Keratinocyte (primary cell): ENCODE measurements around the gene RFC2. TPM values are rescaled to one million over a fixed set of nuclear protein-coding genes. Genes with fewer than 3 reads are reported as not detected.

Experiments used
- DNase-seq: peaks from one replicate; pipeline ENCODE4 v3.0.0-alpha.2; 2011; ENCODE audit warnings: low read depth, missing footprints, low spot score
- FAIRE-seq: peaks from 2 replicates; lab custom pipeline; 2011; peaks lifted over from hg19 to GRCh38; lab: Jason Lieb, UNC
- H2AFZ ChIP-seq: 2 replicates; pipeline ENCODE4 v1.6.0; 2012; ENCODE audit warnings: low read length, control low read depth, inconsistent platforms; ENCODE audit not compliant: control insufficient read depth
- H3K27ac ChIP-seq: 2 replicates; pipeline ENCODE4 v1.5.1; 2011; ENCODE audit warnings: low read length; ENCODE audit not compliant: control insufficient read depth, insufficient read depth
- H3K27me3 ChIP-seq: 3 replicates; pipeline ENCODE4 v1.6.0; 2011; ENCODE audit warnings: low read length; ENCODE audit not compliant: control insufficient read depth, insufficient read depth; ENCODE audit errors: extremely low read depth
- H3K36me3 ChIP-seq, 2 experiments: 2 replicates in 1 of 2; 3 replicates in 1 of 2; pipeline ENCODE4 v1.5.1; 2011; ENCODE audit warnings: low read length in 2 of 2, mild to moderate bottlenecking in 1 of 2; ENCODE audit not compliant: control insufficient read depth in 2 of 2, insufficient read depth in 2 of 2; ENCODE audit errors: extremely low read depth in 1 of 2
- H3K4me1 ChIP-seq: 3 replicates; pipeline ENCODE4 v1.5.1; 2011; ENCODE audit warnings: low read length; ENCODE audit not compliant: control insufficient read depth, insufficient read depth; ENCODE audit errors: extremely low read depth
- H3K4me2 ChIP-seq: 3 replicates; pipeline ENCODE4 v1.6.0; 2011; ENCODE audit warnings: low read depth, low read length; ENCODE audit not compliant: control insufficient read depth, insufficient read depth; ENCODE audit errors: extremely low read depth
- H3K4me3 ChIP-seq, 3 experiments: fragments of 200-600 bp in 1 of 3; sonication (generic) in 1 of 3; 2 replicates in 2 of 3; 3 replicates in 1 of 3; pipeline ENCODE4 v1.5.1; 2011 to 2016; ENCODE audit warnings: low read length in 3 of 3, mild to moderate bottlenecking in 3 of 3, control low read depth in 2 of 3, inconsistent platforms in 1 of 3, low read depth in 1 of 3, mixed read lengths in 1 of 3, mixed run types in 1 of 3, moderate library complexity in 1 of 3; ENCODE audit not compliant: control insufficient read depth in 2 of 3, insufficient read depth in 2 of 3; ENCODE audit errors: extremely low read depth in 1 of 3
- H3K79me2 ChIP-seq: 2 replicates; pipeline ENCODE4 v1.6.0; 2012; ENCODE audit warnings: low read length; ENCODE audit not compliant: control insufficient read depth, insufficient read depth
- H3K9ac ChIP-seq: 3 replicates; pipeline ENCODE4 v1.6.0; 2011; ENCODE audit warnings: low read length; ENCODE audit not compliant: control insufficient read depth, insufficient read depth; ENCODE audit errors: extremely low read depth
- H3K9me1 ChIP-seq: 3 replicates; pipeline ENCODE4 v1.6.0; 2011; ENCODE audit warnings: low read length; ENCODE audit not compliant: control insufficient read depth, insufficient read depth; ENCODE audit errors: extremely low read depth
- H3K9me3 ChIP-seq: 2 replicates; pipeline ENCODE4 v1.5.1; 2012; ENCODE audit warnings: low read depth, low read length; ENCODE audit not compliant: control insufficient read depth
- H4K20me1 ChIP-seq: 3 replicates; pipeline ENCODE4 v1.6.0; 2011; ENCODE audit warnings: low read length; ENCODE audit not compliant: control insufficient read depth, insufficient read depth; ENCODE audit errors: extremely low read depth
- EZH2 ChIP-seq: IDR thresholded peaks from one replicate; pipeline ENCODE4 v1.6.1; 2012; ENCODE audit warnings: inconsistent platforms, mild to moderate bottlenecking, low read length, moderate library complexity
- dilution Hi-C: fragments of 300-500 bp; cut with MboI; formaldehyde crosslinking; loops from one replicate; pipeline ENCODE4 v1.7.0; 2020; ENCODE audit warnings: low sequenced_read_pairs; ENCODE audit not compliant: extremely low pct_ligation_motif_present
- polyA plus RNA-seq, 5 experiments: library from polyadenylated mRNA; depleted of rRNA in 3 of 5; stranded (reverse) in 3 of 5; stranded (forward) in 1 of 5; unstranded in 1 of 5; fragments of >200 nt; gene quantifications; 1 replicate in 1 of 5; 2 replicates in 3 of 5; 3 replicates in 1 of 5; pipeline versions ENCODE4 v1.2.1 to v1.2.3, GENCODE V29; 2011 to 2012; ENCODE audit warnings: missing spikeins in 2 of 5, low read depth in 1 of 5, low replicate concordance in 1 of 5
- TF ChIP-seq, protein P1 (sequence below), 3 experiments: IDR thresholded peaks in 1 of 3; conservative IDR thresholded peaks in 1 of 3; optimal IDR thresholded peaks in 1 of 3; 2 replicates in 2 of 3; 3 replicates in 1 of 3; pipeline versions ENCODE3 to v1.5.1; 2011; ENCODE audit warnings: low read length in 3 of 3, mild to moderate bottlenecking in 3 of 3, moderate library complexity in 2 of 3, control low read depth in 1 of 3, inconsistent platforms in 1 of 3; ENCODE audit not compliant: insufficient read depth in 2 of 3; ENCODE audit errors: extremely low read depth in 1 of 3

Gene RFC2
- polyA plus RNA-seq, 1 donor (not counting 4 experiments of a cell fraction or from before 2014, with no cell fraction given) = 24.7 TPM

DNA sequence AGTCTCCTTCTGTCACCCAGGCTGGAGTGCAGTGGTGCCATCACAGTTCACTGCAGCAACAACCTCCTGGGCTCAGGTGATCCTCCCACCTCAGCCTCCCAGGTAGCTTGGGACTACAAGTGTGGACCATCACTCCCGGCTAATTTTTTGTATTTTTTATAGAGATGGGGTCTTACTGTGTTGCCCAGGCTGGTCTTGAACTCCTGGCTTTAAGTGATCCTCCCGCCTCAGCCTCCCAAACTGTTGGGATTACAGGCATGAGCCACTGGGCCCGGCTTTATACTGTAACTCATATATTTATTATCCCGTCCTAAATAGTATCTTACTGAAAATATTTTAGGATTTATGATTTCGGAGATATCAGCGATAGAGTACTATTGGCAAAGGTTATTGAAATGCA is 69.2 kb downstream of the RFC2 start:
- dilution Hi-C loops = no loop called here
- no peak for FAIRE-seq

DNA sequence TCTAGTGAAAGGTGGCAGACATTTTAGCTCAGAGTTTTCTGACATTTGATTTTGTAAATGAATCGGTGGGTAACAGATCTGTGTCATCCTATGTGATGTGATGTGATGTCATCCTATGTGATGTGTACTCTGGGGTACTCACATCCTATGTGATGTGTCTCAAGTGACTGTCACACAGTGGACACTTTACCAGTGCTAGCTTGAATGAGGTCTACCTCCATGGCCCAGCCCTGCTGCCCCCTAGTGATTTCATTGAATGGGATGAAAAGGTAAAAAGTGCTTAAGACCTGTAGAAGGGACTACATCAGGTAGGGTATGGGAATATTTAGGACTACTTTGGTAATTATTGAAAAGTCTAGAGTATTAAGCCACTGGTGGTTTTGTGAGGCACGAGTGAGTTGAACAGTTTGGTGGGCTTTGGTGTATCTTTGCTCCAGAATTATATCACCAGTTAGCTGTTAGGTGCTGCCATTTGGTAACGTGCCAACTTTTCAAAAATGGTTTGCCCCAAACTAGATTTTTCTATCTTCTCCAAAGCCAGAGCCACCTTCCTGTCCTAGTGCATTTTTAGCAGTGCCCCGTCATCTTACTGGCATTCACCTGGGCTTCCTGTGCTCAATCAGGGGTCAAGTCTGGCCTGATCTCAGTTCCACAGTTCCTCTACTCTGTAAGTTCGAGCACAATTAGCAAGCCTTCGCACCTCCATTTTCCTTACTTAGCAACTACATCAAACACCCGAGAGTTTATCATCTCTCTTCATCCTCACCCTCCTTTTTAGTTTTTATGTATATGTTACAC is 70.3 kb downstream of the RFC2 start:
- Histone ChIP-seq H3K9me3 (no peaks in the 10 kb centered on the region), H3K4me1 (peaks cover 30% of the 10 kb centered on the region), H3K4me2 (peak overlapping the region; percentile 18), H3K79me2 (peaks cover 99% of the 10 kb centered on the region), H3K9me1 (peaks cover 5% of the 10 kb centered on the region), H3K27me3 (no peaks in the 10 kb centered on the region), H2AFZ (no peak overlapping the region), H3K9ac (no peak overlapping the region), H3K27ac (no peak overlapping the region), H4K20me1 (peaks cover 77% of the 10 kb centered on the region), H3K36me3 (peaks cover 14 to 43% of the 10 kb centered on the region in 2 experiments), H3K4me3 (no peak overlapping the region)
- FAIRE-seq (no peak), DNase-seq (peak; percentile 21)
- dilution Hi-C loops = no loop called here
- TF ChIP-seq, protein P1, sequence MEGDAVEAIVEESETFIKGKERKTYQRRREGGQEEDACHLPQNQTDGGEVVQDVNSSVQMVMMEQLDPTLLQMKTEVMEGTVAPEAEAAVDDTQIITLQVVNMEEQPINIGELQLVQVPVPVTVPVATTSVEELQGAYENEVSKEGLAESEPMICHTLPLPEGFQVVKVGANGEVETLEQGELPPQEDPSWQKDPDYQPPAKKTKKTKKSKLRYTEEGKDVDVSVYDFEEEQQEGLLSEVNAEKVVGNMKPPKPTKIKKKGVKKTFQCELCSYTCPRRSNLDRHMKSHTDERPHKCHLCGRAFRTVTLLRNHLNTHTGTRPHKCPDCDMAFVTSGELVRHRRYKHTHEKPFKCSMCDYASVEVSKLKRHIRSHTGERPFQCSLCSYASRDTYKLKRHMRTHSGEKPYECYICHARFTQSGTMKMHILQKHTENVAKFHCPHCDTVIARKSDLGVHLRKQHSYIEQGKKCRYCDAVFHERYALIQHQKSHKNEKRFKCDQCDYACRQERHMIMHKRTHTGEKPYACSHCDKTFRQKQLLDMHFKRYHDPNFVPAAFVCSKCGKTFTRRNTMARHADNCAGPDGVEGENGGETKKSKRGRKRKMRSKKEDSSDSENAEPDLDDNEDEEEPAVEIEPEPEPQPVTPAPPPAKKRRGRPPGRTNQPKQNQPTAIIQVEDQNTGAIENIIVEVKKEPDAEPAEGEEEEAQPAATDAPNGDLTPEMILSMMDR (optimal IDR thresholded peaks at IDR 0.05 in 1 of 3, IDR thresholded peaks at IDR 0.05 in 1 of 3, conservative IDR thresholded peaks at IDR 0.05 in 1 of 3; ENCODE audit: extremely low read depth in 1 of 3, insufficient read depth in 2 of 3, low read length in 3 of 3) = peak; percentile 34 to 63 (median 62)
- TF ChIP-seq EZH2 = no peak

More for the DNA sequence above, 69.2 kb downstream of the RFC2 start:
- H3K4me1 ChIP-seq = peaks cover 27% of the 10 kb centered on the region
- H3K4me3 ChIP-seq = no peak overlapping the region
- TF ChIP-seq EZH2 = no peak
- TF ChIP-seq, protein P1 (optimal IDR thresholded peaks at IDR 0.05 in 1 of 3, IDR thresholded peaks at IDR 0.05 in 1 of 3, conservative IDR thresholded peaks at IDR 0.05 in 1 of 3; ENCODE audit: extremely low read depth in 1 of 3, insufficient read depth in 2 of 3, low read length in 3 of 3) = no peak
- peaks cover 71% of the 10 kb centered on the region for H4K20me1 ChIP-seq
- H3K9me3 ChIP-seq = no peaks in the 10 kb centered on the region
- no peaks in the 10 kb centered on the region for H3K27me3 ChIP-seq
- no peak for DNase-seq
- H3K79me2 ChIP-seq = peaks cover 99% of the 10 kb centered on the region
- no peak overlapping the region for H3K9ac ChIP-seq
- H3K9me1 ChIP-seq = peaks cover 5% of the 10 kb centered on the region
- peaks cover 22 to 43% of the 10 kb centered on the region in 2 experiments for H3K36me3 ChIP-seq
- H3K4me2 ChIP-seq = no peak overlapping the region
- no peak overlapping the region for H2AFZ ChIP-seq
- no peak overlapping the region for H3K27ac ChIP-seq
